ENCODE measurements around the gene EYS.

Gene EYS

GRCh38 chr6:64143101-64143500, 1563.9 kb downstream of the EYS start:
- no peak for DNase-seq (ENCODE audit: low read depth in 2 of 2)

DNA sequence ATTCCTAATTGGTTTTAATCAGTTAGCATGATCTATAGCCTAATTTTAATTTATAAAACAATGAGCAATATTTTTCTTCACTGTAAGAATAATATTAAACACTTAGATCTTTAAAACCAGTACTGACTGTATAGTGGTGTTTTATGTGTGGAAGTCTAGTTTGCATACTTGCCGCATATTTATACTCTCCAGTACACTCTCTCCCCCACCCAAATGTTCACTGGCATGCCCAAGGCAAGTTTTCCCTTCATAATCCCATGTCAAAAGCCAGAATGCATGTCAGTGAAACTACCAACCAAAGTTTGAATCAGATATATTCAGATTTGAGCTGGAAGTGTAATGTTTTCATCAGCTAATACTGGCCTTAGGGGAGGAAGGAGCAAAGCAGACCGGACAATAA, 1565.3 kb downstream of the EYS start:
- no peak for DNase-seq (ENCODE audit: low read depth in 2 of 2)

DNA sequence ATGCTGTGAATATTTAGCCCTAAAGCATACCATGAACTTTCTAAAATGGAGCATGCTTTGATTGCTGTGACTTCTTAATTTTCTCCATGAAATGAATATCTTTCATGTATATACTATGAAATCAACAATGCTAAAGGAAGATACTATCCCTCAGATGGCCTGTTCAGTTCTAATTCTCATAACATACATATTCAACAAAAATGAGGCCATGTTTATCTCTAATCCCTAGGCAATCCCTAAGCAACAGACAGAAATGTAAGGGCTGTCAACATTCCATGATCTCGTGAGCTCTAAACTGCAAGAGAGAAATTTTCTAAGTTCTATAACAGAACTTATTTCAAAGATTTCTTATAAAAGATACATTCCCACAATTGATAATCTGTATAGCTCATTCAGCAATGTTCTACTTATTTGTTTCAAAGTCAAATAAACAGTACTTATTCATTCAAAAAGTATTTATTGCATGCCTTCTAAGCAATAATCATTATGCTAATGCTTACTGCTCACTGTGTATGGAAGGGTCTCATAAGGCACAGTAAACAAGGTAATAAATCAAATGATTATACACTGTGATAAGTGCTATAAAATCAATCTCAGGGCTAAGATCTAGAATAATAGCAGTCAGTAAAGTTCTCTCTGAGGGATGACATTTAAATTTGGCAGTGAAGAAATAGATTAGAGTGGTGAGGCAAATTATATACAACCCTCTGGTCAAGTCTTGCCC, 1578.6 kb downstream of the EYS start:
- DNase-seq (ENCODE audit: low read depth in 2 of 2): no peak

GRCh38 chr6:64123761-64124633, 1583.0 kb downstream of the EYS start:
- DNase-seq (ENCODE audit: low read depth in 2 of 2): no peak

GRCh38 chr6:64122712-64123375, 1584.2 kb downstream of the EYS start:
- DNase-seq (ENCODE audit: low read depth in 2 of 2): no peak

DNA sequence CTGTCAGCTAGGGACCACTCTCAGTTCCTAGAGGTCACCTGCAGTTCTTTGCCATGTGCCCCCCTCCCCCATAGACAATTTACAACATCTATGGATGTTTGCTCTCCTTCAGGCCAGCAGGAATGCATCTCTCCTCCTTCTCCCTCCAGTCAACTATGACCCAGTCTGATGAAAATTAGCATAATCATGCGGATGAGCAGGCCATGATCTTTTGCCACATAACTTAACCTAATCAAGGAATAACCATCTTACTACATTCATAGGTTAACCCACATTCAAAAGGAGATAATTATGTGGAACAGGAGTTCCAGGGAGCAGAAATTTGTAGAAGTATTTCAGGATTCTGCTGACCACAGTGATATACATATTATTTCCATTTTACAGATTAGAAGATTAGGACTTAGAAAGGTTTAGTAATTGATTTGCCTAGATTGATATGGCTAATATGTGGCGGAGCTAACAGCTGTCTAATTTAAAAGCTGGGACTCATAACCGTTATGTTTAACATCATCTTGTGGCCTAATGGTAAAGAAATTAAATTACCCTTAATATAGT, 1585.9 kb downstream of the EYS start:
- DNase-seq (ENCODE audit: low read depth in 2 of 2): no peak

GRCh38 chr6:64113704-64114103, 1593.3 kb downstream of the EYS start:
- DNase-seq (ENCODE audit: low read depth in 2 of 2): no peak

DNA sequence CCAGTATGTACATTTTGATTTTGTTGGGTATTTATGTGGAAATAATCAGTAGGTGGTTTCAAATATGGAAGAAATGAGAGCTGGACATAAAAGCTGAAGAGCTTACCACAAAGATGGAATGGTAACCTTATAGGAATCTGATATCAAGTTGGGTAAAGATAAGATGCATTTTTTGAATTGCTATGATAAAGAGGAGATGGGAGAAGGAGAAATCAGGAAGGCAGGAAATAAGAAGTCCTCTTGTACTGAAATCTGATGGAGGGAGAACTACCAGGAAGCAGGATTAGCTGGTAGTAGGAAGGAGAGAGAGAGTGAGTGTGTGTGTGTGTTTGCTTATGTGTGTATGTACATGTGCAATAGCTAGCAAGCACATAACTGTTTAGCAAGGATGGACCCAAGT, 1603.0 kb downstream of the EYS start:
- DNase-seq (ENCODE audit: low read depth in 2 of 2): no peak

DNA sequence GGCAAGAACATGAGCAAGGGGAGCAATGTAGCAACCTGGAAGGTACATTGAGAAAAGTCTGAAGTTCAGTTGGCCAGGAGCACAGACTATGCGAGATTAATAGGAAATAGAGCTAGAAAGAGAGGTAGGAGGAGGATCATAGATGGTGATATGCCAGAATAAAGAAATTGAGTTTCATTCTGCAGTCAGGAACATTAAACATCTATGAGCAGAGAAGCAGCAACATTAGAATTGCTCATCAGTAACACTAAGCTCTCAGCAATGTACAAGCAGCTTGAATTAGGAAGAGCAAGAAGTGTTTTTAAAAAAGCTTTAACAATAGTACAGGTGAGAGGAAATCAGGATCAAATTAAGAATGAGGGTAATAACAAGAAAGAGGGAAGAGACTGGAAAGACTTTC, 1603.5 kb downstream of the EYS start:
- DNase-seq (ENCODE audit: low read depth in 2 of 2): no peak

DNA sequence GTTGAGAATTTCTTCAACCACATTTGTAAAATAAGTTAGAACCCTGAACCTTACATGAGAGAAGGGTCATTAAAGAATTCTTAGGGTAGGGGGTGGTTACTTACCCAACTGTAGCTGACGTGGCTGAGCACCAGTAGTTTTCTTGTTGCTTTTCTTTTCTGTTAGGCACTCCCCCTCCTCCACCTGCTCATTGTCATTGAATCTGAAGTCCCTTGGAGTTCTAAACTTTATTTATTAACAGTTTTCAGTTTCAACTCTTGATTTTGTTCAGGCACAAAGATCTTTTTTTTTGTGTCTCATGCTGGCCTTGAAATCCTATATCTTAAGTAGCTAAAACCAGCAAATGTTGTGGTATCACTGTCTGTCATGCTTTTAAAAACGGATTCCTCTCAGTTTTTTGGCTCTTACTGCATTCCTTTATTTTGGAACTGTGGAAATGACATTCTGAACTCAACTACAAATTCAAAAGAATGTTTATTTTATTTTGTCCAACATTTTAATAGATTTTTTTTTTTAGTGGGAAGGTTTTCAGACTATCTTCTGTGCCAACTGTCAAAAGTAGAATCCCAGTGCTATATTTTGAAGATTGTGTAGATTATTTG, 1606.2 kb downstream of the EYS start:
- DNase-seq (ENCODE audit: low read depth in 2 of 2): no peak

DNA sequence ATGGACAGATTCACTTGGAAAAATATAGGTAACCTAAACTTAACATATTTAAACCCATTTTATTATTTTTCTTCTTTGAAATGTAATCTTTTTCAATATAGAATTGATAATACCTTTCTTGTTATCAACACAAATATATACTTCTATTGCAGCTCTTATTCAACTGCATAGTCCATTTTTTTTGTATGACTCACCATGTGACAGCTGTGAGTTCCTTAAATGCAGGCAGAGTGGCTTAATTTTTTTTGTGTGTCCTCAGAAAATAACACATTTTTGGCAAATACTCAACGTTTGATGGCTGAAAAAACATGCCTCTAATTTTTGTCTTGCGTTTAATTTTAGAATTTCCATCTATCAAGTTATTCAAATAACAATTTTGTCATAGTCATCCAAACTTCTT, 1616.7 kb downstream of the EYS start:
- DNase-seq (ENCODE audit: low read depth in 2 of 2): no peak

- DNase-seq (ENCODE audit: low read depth in 2 of 2): no peak
Measured at GRCh38 chr6:64085126-64085525, 1621.9 kb downstream of the EYS start.

DNA sequence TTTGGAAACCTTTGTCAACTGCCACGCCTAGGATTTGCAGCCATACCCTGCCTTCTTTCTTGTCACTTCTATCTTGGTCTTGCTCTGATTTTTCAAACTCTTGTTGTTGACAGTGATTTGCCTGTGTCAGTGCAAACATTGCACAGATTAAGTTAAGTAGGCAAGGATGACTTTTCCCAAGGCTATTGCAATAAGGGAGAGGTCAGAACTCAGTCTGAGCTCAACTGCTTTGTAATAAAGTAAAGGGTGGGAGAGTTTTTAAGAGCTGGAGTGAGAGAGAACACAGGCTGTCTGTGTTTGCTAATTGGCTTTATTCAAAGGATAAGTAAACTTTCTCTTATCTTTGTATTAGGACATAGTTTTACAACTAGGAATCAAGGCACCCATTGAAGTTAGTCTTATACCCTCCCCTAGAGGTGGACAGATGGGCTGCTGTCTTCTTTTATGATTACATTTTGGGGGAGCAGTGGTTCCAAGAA, 1622.8 kb downstream of the EYS start:
- no peak for DNase-seq (ENCODE audit: low read depth in 2 of 2)

GRCh38 chr6:64083261-64083660, 1623.8 kb downstream of the EYS start:
- no peak for DNase-seq (ENCODE audit: low read depth in 2 of 2)

GRCh38 chr6:64081453-64081852, 1625.6 kb downstream of the EYS start:
- no peak for DNase-seq (ENCODE audit: low read depth in 2 of 2)

DNA sequence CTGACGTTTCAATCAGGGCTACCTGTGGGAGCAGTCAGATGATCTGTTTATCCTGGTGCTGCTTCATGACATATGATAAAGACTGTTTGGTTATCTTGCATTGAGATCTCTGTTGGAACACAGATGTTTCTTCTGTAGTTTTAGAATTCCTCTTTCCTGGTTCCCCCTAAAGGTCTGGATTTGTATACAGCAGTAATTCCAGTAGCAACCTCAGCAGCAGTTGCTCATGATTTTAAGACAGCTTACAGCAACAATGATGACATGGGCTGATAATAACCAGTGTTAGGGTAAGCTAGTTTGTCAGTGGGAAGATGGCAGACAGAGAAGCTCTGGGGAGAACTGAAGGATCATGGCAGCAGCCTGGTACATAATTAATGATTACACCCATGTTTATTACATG, 1632.0 kb downstream of the EYS start:
- no peak for DNase-seq (ENCODE audit: low read depth in 2 of 2)

DNA sequence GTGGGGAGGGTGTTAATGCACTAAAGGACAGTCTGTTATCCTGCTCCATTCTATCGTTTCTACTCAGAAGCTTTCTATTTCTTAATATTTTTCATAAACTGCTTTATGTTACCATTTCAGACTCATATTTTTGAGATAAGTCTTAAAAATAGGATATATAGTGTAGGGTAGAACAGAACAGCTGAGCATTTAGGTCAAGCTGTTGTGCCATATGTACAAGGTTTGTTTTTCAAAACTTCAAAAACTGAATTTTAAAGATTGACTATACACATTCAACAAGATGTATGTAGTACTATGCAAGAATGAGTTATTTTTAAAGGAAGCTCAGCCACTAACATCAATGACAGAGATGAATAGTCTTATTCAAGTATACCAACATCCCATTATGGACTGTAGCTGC, 1634.3 kb downstream of the EYS start:
- DNase-seq (ENCODE audit: low read depth in 2 of 2): no peak

- no peak for DNase-seq (ENCODE audit: low read depth in 2 of 2)
Measured at GRCh38 chr6:64064919-64065318, 1642.1 kb downstream of the EYS start.

GRCh38 chr6:64062960-64063683, 1643.9 kb downstream of the EYS start:
- DNase-seq (ENCODE audit: low read depth in 2 of 2): no peak

GRCh38 chr6:64054861-64055260, 1652.2 kb downstream of the EYS start:
- DNase-seq (ENCODE audit: low read depth in 2 of 2): no peak

GRCh38 chr6:64050590-64050989, 1656.4 kb downstream of the EYS start:
- no peak for DNase-seq (ENCODE audit: low read depth in 2 of 2)
